HL-60 (cell line): ENCODE measurements around the gene SAMSN1.
"Not testable (repeated sequence)": the region's sequence is repeated elsewhere in the genome, so short reads cannot be mapped to it uniquely, and the experiment has no call there.

Experiments used
- DNase-seq, 2 experiments: peaks; one replicate each; pipeline ENCODE4 v3.0.0-alpha.2; 2010 to 2020; ENCODE audit warnings: low read depth in 1 of 2, low spot score in 1 of 2
- H3K27ac ChIP-seq: fragments of 250-450 bp; sonication (Bioruptor Pico); replicated peaks from 2 replicates; pipeline ENCODE4 v1.5.1; 2020; ENCODE audit warnings: mild to moderate bottlenecking, moderate library complexity
- H3K27me3 ChIP-seq: fragments of 250-450 bp; sonication (Bioruptor Pico); 2 replicates; pipeline ENCODE4 v1.5.1; 2021; ENCODE audit warnings: mild to moderate bottlenecking, moderate library complexity; ENCODE audit not compliant: insufficient read depth, poor library complexity, severe bottlenecking
- H3K4me3 ChIP-seq: replicated peaks from 2 replicates; pipeline ENCODE4 v1.5.1; 2011; ENCODE audit warnings: mild to moderate bottlenecking, control low read depth, low read length; ENCODE audit not compliant: insufficient read depth
- GABPA ChIP-seq: IDR thresholded peaks from 2 replicates; pipeline ENCODE4 v1.6.1; 2012; ENCODE audit warnings: low read depth
- POLR2AphosphoS5 ChIP-seq: IDR thresholded peaks from 2 replicates; pipeline ENCODE4 v1.6.1; 2012; ENCODE audit warnings: low read depth
- SPI1 ChIP-seq: IDR thresholded peaks from 2 replicates; pipeline ENCODE4 v1.6.1; 2012; ENCODE audit warnings: low read depth, mild to moderate bottlenecking, borderline replicate concordance
- TF ChIP-seq, protein P1 (sequence below): IDR thresholded peaks from 2 replicates; pipeline ENCODE4 v1.6.1; 2012; ENCODE audit warnings: low read depth; ENCODE audit not compliant: insufficient replicate concordance
- TF ChIP-seq, protein P2 (sequence below): IDR thresholded peaks from one replicate; pipeline ENCODE4 v1.5.1; 2011; ENCODE audit warnings: low read length, control low read depth, inconsistent platforms; ENCODE audit not compliant: insufficient read depth

Gene SAMSN1

DNA sequence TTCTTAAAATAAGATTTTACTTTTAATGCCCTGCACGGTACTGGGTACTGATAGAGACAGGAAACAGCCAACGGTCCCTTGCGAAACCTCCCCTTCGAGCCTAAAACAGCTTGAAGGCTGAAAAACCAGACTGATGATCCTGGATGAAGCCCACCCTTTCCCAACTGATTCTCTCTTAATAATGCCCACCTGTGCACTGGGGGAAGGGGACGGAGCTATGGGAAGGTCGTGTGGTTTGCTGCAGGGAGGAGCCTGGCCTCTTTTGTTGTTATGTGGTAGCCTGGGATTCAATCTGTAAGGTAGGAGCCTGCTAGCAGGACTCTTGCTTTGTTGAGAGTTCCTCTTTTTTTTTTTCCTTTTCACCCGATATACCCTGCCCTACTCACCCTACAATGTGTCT lies 25.6 kb downstream of the SAMSN1 start:
- DNase-seq = peak; percentile 64 to 89
- H3K4me3 ChIP-seq = peak overlapping the region; percentile 25
- H3K27me3 ChIP-seq = no peaks in the 10 kb centered on the region
- H3K27ac ChIP-seq = peak overlapping the region; percentile 85
- TF ChIP-seq POLR2AphosphoS5 = peak; percentile 74
- TF ChIP-seq GABPA = no peak
- peak; percentile 95 for TF ChIP-seq SPI1
- TF ChIP-seq, protein P1, sequence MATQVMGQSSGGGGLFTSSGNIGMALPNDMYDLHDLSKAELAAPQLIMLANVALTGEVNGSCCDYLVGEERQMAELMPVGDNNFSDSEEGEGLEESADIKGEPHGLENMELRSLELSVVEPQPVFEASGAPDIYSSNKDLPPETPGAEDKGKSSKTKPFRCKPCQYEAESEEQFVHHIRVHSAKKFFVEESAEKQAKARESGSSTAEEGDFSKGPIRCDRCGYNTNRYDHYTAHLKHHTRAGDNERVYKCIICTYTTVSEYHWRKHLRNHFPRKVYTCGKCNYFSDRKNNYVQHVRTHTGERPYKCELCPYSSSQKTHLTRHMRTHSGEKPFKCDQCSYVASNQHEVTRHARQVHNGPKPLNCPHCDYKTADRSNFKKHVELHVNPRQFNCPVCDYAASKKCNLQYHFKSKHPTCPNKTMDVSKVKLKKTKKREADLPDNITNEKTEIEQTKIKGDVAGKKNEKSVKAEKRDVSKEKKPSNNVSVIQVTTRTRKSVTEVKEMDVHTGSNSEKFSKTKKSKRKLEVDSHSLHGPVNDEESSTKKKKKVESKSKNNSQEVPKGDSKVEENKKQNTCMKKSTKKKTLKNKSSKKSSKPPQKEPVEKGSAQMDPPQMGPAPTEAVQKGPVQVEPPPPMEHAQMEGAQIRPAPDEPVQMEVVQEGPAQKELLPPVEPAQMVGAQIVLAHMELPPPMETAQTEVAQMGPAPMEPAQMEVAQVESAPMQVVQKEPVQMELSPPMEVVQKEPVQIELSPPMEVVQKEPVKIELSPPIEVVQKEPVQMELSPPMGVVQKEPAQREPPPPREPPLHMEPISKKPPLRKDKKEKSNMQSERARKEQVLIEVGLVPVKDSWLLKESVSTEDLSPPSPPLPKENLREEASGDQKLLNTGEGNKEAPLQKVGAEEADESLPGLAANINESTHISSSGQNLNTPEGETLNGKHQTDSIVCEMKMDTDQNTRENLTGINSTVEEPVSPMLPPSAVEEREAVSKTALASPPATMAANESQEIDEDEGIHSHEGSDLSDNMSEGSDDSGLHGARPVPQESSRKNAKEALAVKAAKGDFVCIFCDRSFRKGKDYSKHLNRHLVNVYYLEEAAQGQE = no peak
- TF ChIP-seq, protein P2, sequence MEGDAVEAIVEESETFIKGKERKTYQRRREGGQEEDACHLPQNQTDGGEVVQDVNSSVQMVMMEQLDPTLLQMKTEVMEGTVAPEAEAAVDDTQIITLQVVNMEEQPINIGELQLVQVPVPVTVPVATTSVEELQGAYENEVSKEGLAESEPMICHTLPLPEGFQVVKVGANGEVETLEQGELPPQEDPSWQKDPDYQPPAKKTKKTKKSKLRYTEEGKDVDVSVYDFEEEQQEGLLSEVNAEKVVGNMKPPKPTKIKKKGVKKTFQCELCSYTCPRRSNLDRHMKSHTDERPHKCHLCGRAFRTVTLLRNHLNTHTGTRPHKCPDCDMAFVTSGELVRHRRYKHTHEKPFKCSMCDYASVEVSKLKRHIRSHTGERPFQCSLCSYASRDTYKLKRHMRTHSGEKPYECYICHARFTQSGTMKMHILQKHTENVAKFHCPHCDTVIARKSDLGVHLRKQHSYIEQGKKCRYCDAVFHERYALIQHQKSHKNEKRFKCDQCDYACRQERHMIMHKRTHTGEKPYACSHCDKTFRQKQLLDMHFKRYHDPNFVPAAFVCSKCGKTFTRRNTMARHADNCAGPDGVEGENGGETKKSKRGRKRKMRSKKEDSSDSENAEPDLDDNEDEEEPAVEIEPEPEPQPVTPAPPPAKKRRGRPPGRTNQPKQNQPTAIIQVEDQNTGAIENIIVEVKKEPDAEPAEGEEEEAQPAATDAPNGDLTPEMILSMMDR = no peak

DNA sequence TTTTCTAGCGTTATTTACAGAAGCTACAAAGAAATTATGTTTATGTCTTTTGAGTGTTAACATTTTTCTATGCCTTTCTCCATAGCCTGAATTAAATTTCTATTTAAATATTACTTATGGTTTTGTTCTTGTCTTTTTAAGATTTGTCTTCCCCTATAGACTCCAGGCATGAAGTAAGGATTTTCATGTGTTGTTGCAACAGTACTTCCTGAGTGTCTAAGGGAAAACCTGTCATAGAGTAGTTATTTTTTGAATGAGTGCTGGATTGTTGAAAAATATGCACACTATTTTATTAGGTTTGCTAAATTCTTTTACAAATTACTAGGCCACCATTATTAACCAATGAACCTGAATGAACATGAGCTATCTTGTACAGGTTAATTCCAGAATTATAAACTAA lies 27.1 kb downstream of the SAMSN1 start:
- TF ChIP-seq GABPA (no peak), SPI1 (no peak), POLR2AphosphoS5 (no peak)
- TF ChIP-seq, protein P2 = no peak
- TF ChIP-seq, protein P1 = no peak
- H3K27ac ChIP-seq = peak overlapping the region; percentile 85
- no peak for DNase-seq
- no peak overlapping the region for H3K4me3 ChIP-seq
- no peaks in the 10 kb centered on the region for H3K27me3 ChIP-seq

DNA sequence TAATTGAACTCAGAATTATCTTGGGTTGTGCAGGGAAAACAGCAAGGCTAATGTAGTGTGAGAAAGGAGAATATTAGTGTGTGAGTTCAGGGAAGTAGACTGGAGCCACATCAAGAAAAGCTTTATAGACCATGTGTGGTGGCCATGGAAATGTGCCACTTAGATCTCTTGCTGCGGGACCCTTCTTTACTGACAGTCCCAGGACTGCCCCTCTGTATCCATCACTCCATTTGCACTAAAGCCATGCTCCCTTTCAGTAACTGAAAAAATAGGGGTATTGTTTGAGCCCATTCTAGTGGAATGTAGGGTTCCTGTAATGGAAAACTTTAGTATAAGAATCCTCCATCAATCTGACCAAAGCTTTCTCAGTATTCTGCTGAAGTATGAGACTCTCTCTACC lies 32.3 kb downstream of the SAMSN1 start:
- no peak overlapping the region for H3K27ac ChIP-seq

DNA sequence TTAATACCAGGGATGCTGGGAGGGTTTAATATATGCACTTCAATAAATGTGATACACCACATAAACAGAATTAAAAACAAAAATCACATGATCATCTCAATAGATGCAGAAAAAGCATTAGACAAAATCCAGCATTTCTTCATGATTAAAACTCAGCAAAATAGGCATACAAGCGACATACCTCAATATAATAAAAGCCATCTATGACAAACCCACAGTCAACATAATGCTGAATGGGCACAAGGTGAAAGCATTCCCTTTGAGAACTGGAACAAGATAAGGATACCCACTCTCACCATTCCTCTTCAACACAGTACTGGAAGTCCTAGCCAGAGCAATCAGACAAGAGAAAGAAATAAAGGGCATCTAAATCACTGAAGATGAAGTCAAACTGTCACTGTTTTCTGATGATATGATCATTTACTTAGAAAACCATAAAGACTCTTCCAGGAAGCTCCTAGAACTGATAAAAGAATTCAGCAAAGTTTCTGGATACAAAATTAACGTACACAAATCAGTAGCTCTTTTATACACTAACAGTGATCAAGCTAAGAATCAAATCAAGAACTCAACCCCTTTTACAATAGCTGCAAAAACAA lies 39.2 kb downstream of the SAMSN1 start:
- not testable (repeated sequence) for H3K4me3 ChIP-seq, H3K27me3 ChIP-seq, DNase-seq, H3K27ac ChIP-seq

More for the DNA sequence above, 32.3 kb downstream of the SAMSN1 start:
- H3K27me3 ChIP-seq = no peaks in the 10 kb centered on the region
- TF ChIP-seq, protein P2 = no peak
- TF ChIP-seq GABPA = no peak
- TF ChIP-seq POLR2AphosphoS5 = no peak
- TF ChIP-seq, protein P1 = no peak
- TF ChIP-seq SPI1 = no peak
- DNase-seq = no peak
- H3K4me3 ChIP-seq = no peak overlapping the region
